ENCODE results near the gene MUC4. TPM values are rescaled to one million over a fixed set of nuclear protein-coding genes. Genes with fewer than 3 reads are reported as not detected.

MUC4 gene
- total and polyA plus RNA-seq, 2 experiments from 2014 or later: 1.3 TPM

DNA sequence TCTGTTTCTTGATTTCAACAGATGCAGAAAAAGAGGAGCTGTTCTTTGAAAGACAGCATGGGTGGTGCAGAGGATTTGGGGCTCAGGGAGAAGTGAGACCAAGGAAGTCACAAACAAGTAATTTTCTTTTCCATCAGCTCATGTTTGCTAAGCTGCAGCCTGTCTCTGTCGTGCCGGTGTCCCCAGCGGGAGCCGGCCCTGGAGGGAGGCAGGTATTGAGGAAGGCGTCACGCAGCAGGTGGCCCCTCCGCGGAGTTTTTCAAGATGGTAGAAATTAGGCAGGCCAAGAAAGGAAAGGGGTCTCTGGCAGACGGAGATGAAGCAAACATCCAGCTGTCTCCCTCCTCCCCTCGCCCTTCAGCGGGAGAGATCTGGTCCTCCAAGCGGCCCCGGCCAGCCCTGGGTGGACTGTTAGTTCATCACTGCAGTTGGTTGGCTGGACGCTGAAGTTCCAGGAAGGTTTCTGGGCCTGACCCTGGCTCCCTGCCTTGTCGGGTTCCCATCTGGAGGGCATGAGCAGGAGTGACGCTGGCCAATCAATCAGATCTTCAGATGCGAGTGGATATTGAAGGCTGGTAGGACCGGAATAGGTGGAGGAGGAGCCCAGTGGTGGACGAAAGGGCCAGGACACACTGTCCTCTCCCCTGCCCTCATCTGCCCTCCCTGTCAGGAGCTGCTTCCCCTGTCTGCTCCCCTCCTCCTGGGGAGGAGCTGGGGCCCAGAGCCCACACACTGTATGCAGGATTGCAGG is 27.7 kb upstream of the MUC4 start:
- Histone ChIP-seq H3K79me2 (replicated peaks; ENCODE audit: insufficient read depth) (no peaks in the 10 kb centered on the region), H3K9me2 (ENCODE audit: insufficient read depth) (no peaks in the 10 kb centered on the region), H3F3A (replicated peaks; ENCODE audit: low read depth) (0 out of 2 replicates have a peak, but pooled peaks cover 3% of the 10 kb centered on the region), H3K4me2 (no peak overlapping the region), H4K20me1 (replicated peaks; ENCODE audit: insufficient read depth) (no peaks in the 10 kb centered on the region), H3K27ac (ENCODE audit: low read depth) (no peak overlapping the region), H3K36me3 (ENCODE audit: insufficient read depth) (no peaks in the 10 kb centered on the region), H3K4me3 (no peak overlapping the region), H3K27me3 (ENCODE audit: insufficient read depth) (no peaks in the 10 kb centered on the region), H3K4me1 (ENCODE audit: insufficient read depth) (peaks cover 7% of the 10 kb centered on the region; the same call in 1 of the 2 replicates), H2AFZ (peak overlapping the region; percentile 88)
- ATAC-seq: peak; percentile 74
- peaks cover 11% of the 10 kb centered on the region for H3K27me3 Mint-ChIP-seq (ENCODE audit: insufficient read depth, low read depth, poor library complexity)
- H3K4me3 Mint-ChIP-seq: no peak overlapping the region
- H3K4me1 Mint-ChIP-seq: peaks cover 10% of the 10 kb centered on the region
- H3K27ac Mint-ChIP-seq: no peak overlapping the region
- TF ChIP-seq CREB1 (CRISPR knock-in tag; IDR thresholded peaks at IDR 0.05; ENCODE audit: low read depth): no peak
- TF ChIP-seq, protein P1, sequence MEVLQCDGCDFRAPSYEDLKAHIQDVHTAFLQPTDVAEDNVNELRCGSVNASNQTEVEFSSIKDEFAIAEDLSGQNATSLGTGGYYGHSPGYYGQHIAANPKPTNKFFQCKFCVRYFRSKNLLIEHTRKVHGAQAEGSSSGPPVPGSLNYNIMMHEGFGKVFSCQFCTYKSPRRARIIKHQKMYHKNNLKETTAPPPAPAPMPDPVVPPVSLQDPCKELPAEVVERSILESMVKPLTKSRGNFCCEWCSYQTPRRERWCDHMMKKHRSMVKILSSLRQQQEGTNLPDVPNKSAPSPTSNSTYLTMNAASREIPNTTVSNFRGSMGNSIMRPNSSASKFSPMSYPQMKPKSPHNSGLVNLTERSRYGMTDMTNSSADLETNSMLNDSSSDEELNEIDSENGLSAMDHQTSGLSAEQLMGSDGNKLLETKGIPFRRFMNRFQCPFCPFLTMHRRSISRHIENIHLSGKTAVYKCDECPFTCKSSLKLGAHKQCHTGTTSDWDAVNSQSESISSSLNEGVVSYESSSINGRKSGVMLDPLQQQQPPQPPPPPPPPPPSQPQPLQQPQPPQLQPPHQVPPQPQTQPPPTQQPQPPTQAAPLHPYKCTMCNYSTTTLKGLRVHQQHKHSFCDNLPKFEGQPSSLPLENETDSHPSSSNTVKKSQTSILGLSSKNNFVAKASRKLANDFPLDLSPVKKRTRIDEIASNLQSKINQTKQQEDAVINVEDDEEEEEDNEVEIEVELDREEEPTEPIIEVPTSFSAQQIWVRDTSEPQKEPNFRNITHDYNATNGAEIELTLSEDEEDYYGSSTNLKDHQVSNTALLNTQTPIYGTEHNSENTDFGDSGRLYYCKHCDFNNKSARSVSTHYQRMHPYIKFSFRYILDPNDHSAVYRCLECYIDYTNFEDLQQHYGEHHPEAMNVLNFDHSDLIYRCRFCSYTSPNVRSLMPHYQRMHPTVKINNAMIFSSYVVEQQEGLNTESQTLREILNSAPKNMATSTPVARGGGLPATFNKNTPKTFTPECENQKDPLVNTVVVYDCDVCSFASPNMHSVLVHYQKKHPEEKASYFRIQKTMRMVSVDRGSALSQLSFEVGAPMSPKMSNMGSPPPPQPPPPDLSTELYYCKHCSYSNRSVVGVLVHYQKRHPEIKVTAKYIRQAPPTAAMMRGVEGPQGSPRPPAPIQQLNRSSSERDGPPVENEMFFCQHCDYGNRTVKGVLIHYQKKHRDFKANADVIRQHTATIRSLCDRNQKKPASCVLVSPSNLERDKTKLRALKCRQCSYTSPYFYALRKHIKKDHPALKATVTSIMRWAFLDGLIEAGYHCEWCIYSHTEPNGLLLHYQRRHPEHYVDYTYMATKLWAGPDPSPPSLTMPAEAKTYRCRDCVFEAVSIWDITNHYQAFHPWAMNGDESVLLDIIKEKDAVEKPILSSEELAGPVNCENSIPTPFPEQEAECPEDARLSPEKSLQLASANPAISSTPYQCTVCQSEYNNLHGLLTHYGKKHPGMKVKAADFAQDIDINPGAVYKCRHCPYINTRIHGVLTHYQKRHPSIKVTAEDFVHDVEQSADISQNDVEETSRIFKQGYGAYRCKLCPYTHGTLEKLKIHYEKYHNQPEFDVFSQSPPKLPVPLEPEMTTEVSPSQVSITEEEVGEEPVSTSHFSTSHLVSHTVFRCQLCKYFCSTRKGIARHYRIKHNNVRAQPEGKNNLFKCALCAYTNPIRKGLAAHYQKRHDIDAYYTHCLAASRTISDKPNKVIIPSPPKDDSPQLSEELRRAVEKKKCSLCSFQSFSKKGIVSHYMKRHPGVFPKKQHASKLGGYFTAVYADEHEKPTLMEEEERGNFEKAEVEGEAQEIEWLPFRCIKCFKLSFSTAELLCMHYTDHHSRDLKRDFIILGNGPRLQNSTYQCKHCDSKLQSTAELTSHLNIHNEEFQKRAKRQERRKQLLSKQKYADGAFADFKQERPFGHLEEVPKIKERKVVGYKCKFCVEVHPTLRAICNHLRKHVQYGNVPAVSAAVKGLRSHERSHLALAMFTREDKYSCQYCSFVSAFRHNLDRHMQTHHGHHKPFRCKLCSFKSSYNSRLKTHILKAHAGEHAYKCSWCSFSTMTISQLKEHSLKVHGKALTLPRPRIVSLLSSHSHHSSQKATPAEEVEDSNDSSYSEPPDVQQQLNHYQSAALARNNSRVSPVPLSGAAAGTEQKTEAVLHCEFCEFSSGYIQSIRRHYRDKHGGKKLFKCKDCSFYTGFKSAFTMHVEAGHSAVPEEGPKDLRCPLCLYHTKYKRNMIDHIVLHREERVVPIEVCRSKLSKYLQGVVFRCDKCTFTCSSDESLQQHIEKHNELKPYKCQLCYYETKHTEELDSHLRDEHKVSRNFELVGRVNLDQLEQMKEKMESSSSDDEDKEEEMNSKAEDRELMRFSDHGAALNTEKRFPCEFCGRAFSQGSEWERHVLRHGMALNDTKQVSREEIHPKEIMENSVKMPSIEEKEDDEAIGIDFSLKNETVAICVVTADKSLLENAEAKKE (CRISPR knock-in tag; IDR thresholded peaks at IDR 0.05): no peak
- TF ChIP-seq ZNF331 (CRISPR knock-in tag; IDR thresholded peaks at IDR 0.05; ENCODE audit: low read depth): no peak
- TF ChIP-seq EZH2phosphoT487 (IDR thresholded peaks at IDR 0.05; ENCODE audit: unreplicated experiment): no peak
- no peak for TF ChIP-seq POLR2AphosphoS5 (IDR thresholded peaks at IDR 0.05; ENCODE audit: low read depth)
- no peak for TF ChIP-seq EZH2 (IDR thresholded peaks at IDR 0.05; ENCODE audit: low read depth, unreplicated experiment)
- no peaks in the 10 kb centered on the region; the same call in 2 of the 3 replicates for H3K36me3 Mint-ChIP-seq (ENCODE audit: low read depth)
- DNase-seq (ENCODE audit: low spot score): no peak
- H3K9me3 Mint-ChIP-seq: peaks cover 5% of the 10 kb centered on the region; the same call in 2 of the 3 replicates
